Measurements from ENCODE around the gene PARD6G.

PARD6G gene

GRCh38 chr18:80175451-80176204 is 71.7 kb downstream of the PARD6G start:
- TF ChIP-seq CTCF (IDR thresholded peaks at IDR 0.05; ENCODE audit: low read depth, low read length), result no peak
- no peak for DNase-seq (ENCODE audit: extremely low read depth, low read depth)

- no peak for TF ChIP-seq CTCF (IDR thresholded peaks at IDR 0.05; ENCODE audit: low read depth, low read length)
- DNase-seq (ENCODE audit: extremely low read depth, low read depth), result no peak
Observed at GRCh38 chr18:80173060-80173459, 74.3 kb downstream of the PARD6G start.

- TF ChIP-seq CTCF (IDR thresholded peaks at IDR 0.05; ENCODE audit: low read depth, low read length), result no peak
- no peak for DNase-seq (ENCODE audit: extremely low read depth, low read depth)
Observed at GRCh38 chr18:80172056-80172455, 75.3 kb downstream of the PARD6G start.

- peak; percentile 73 for TF ChIP-seq CTCF (IDR thresholded peaks at IDR 0.05; ENCODE audit: low read depth, low read length)
- DNase-seq (ENCODE audit: extremely low read depth, low read depth), result no peak
Observed at GRCh38 chr18:80171054-80171872, 76.1 kb downstream of the PARD6G start.

GRCh38 chr18:80170395-80171053 is 76.8 kb downstream of the PARD6G start:
- TF ChIP-seq CTCF (IDR thresholded peaks at IDR 0.05; ENCODE audit: low read depth, low read length), result no peak
- no peak for DNase-seq (ENCODE audit: extremely low read depth, low read depth)

- no peak for DNase-seq (ENCODE audit: extremely low read depth, low read depth)
- TF ChIP-seq CTCF (IDR thresholded peaks at IDR 0.05; ENCODE audit: low read depth, low read length), result no peak
Observed at GRCh38 chr18:80169607-80170006, 77.7 kb downstream of the PARD6G start.

GRCh38 chr18:80168982-80169381 is 78.3 kb downstream of the PARD6G start:
- TF ChIP-seq CTCF (IDR thresholded peaks at IDR 0.05; ENCODE audit: low read depth, low read length), result no peak
- DNase-seq (ENCODE audit: extremely low read depth, low read depth), result no peak
